Measurements from ENCODE around the gene SAMD8. TPM values are rescaled to one million over a fixed set of nuclear protein-coding genes. Genes with fewer than 3 reads are reported as not detected.
A peak's percentile ranks its signal among the peaks of the same experiment; 100 is the strongest.
"Not testable (repeated sequence)": the region's sequence is repeated elsewhere in the genome, so short reads cannot be mapped to it uniquely, and the experiment has no call there.

The SAMD8 gene
- total RNA-seq, 1 donor from 2014 or later: 17.7 TPM

- H3K4me1 ChIP-seq (ENCODE audit: control insufficient read depth in 3 of 3, insufficient read depth in 3 of 3, low read length in 3 of 3): peaks cover 5 to 12% (median 8%) of the 10 kb centered on the region in 3 donors
- H3K27ac ChIP-seq (ENCODE audit: low read depth, low read length); H3K9ac ChIP-seq (ENCODE audit: low read depth in 1 of 3, low read length in 3 of 3); H3K9me3 ChIP-seq (ENCODE audit: control insufficient read depth in 3 of 3, low read length in 3 of 3); H3K27me3 ChIP-seq (ENCODE audit: control insufficient read depth in 3 of 3, insufficient read depth in 3 of 3, low read length in 3 of 3); H3K36me3 ChIP-seq (ENCODE audit: control insufficient read depth in 3 of 3, insufficient read depth in 3 of 3, low read length in 3 of 3); H3K4me3 ChIP-seq (ENCODE audit: low read length in 3 of 3): not testable (repeated sequence)
These were observed 88.5 kb downstream of the SAMD8 start for GRCh38 chr10:75199949-75200348.

GRCh38 chr10:75201793-75202307 lies 90.4 kb downstream of the SAMD8 start:
- H3K27ac ChIP-seq (ENCODE audit: low read depth, low read length): no peak overlapping the region
- H3K27me3 ChIP-seq (ENCODE audit: control insufficient read depth in 3 of 3, insufficient read depth in 3 of 3, low read length in 3 of 3): no peaks in the 10 kb centered on the region
- no peak overlapping the region for H3K9ac ChIP-seq (ENCODE audit: low read depth in 1 of 3, low read length in 3 of 3)
- H3K36me3 ChIP-seq (ENCODE audit: control insufficient read depth in 3 of 3, insufficient read depth in 3 of 3, low read length in 3 of 3): no peaks in the 10 kb centered on the region
- no peak overlapping the region for H3K4me3 ChIP-seq (ENCODE audit: low read length in 3 of 3)
- H3K9me3 ChIP-seq (ENCODE audit: control insufficient read depth in 3 of 3, low read length in 3 of 3): no peaks in the 10 kb centered on the region
- peaks cover 5 to 12% (median 8%) of the 10 kb centered on the region in 3 donors for H3K4me1 ChIP-seq (ENCODE audit: control insufficient read depth in 3 of 3, insufficient read depth in 3 of 3, low read length in 3 of 3)

- H3K36me3 ChIP-seq (ENCODE audit: control insufficient read depth in 3 of 3, insufficient read depth in 3 of 3, low read length in 3 of 3): no peaks in the 10 kb centered on the region
- H3K27ac ChIP-seq (ENCODE audit: low read depth, low read length): no peak overlapping the region
- H3K9me3 ChIP-seq (ENCODE audit: control insufficient read depth in 3 of 3, low read length in 3 of 3): no peaks in the 10 kb centered on the region
- no peak overlapping the region for H3K9ac ChIP-seq (ENCODE audit: low read depth in 1 of 3, low read length in 3 of 3)
- H3K4me3 ChIP-seq (ENCODE audit: low read length in 3 of 3): no peak overlapping the region
- H3K27me3 ChIP-seq (ENCODE audit: control insufficient read depth in 3 of 3, insufficient read depth in 3 of 3, low read length in 3 of 3): no peaks in the 10 kb centered on the region
- H3K4me1 ChIP-seq (ENCODE audit: control insufficient read depth in 3 of 3, insufficient read depth in 3 of 3, low read length in 3 of 3): peaks cover 5 to 12% (median 9%) of the 10 kb centered on the region in 3 donors
These were observed 91.0 kb downstream of the SAMD8 start for GRCh38 chr10:75202321-75203045.

- not testable (repeated sequence) for H3K4me3 ChIP-seq (ENCODE audit: low read length in 3 of 3); H3K9ac ChIP-seq (ENCODE audit: low read depth in 1 of 3, low read length in 3 of 3); H3K27me3 ChIP-seq (ENCODE audit: control insufficient read depth in 3 of 3, insufficient read depth in 3 of 3, low read length in 3 of 3); H3K36me3 ChIP-seq (ENCODE audit: control insufficient read depth in 3 of 3, insufficient read depth in 3 of 3, low read length in 3 of 3); H3K9me3 ChIP-seq (ENCODE audit: control insufficient read depth in 3 of 3, low read length in 3 of 3); H3K27ac ChIP-seq (ENCODE audit: low read depth, low read length)
- H3K4me1 ChIP-seq (ENCODE audit: control insufficient read depth in 3 of 3, insufficient read depth in 3 of 3, low read length in 3 of 3): peaks cover 10 to 16% (median 14%) of the 10 kb centered on the region in 3 donors
These were observed 91.7 kb downstream of the SAMD8 start for GRCh38 chr10:75203046-75203620.

GRCh38 chr10:75203724-75204123 lies 92.3 kb downstream of the SAMD8 start:
- H3K4me3 ChIP-seq (ENCODE audit: low read length in 3 of 3): no peak overlapping the region
- no peaks in the 10 kb centered on the region for H3K9me3 ChIP-seq (ENCODE audit: control insufficient read depth in 3 of 3, low read length in 3 of 3)
- no peak overlapping the region for H3K27ac ChIP-seq (ENCODE audit: low read depth, low read length)
- no peak overlapping the region for H3K9ac ChIP-seq (ENCODE audit: low read depth in 1 of 3, low read length in 3 of 3)
- H3K27me3 ChIP-seq (ENCODE audit: control insufficient read depth in 3 of 3, insufficient read depth in 3 of 3, low read length in 3 of 3): no peaks in the 10 kb centered on the region
- no peaks in the 10 kb centered on the region for H3K36me3 ChIP-seq (ENCODE audit: control insufficient read depth in 3 of 3, insufficient read depth in 3 of 3, low read length in 3 of 3)
- H3K4me1 ChIP-seq (ENCODE audit: control insufficient read depth in 3 of 3, insufficient read depth in 3 of 3, low read length in 3 of 3): peaks cover 13 to 19% (median 18%) of the 10 kb centered on the region in 3 donors

- Histone ChIP-seq H3K4me1 (ENCODE audit: control insufficient read depth in 3 of 3, insufficient read depth in 3 of 3, low read length in 3 of 3) (peaks cover 16 to 28% (median 22%) of the 10 kb centered on the region in 3 donors), H3K9me3 (ENCODE audit: control insufficient read depth in 3 of 3, low read length in 3 of 3) (no peaks in the 10 kb centered on the region), H3K36me3 (ENCODE audit: control insufficient read depth in 3 of 3, insufficient read depth in 3 of 3, low read length in 3 of 3) (no peaks in the 10 kb centered on the region), H3K27me3 (ENCODE audit: control insufficient read depth in 3 of 3, insufficient read depth in 3 of 3, low read length in 3 of 3) (no peaks in the 10 kb centered on the region), H3K9ac (ENCODE audit: low read depth in 1 of 3, low read length in 3 of 3) (no peak overlapping the region), H3K27ac (ENCODE audit: low read depth, low read length) (no peak overlapping the region), H3K4me3 (ENCODE audit: low read length in 3 of 3) (no peak overlapping the region)
These were observed 94.5 kb downstream of the SAMD8 start for GRCh38 chr10:75205908-75206307.

GRCh38 chr10:75206638-75207037 lies 95.2 kb downstream of the SAMD8 start:
- not testable (repeated sequence) for H3K4me3 ChIP-seq (ENCODE audit: low read length in 3 of 3); H3K36me3 ChIP-seq (ENCODE audit: control insufficient read depth in 3 of 3, insufficient read depth in 3 of 3, low read length in 3 of 3); H3K27me3 ChIP-seq (ENCODE audit: control insufficient read depth in 3 of 3, insufficient read depth in 3 of 3, low read length in 3 of 3); H3K27ac ChIP-seq (ENCODE audit: low read depth, low read length); H3K9me3 ChIP-seq (ENCODE audit: control insufficient read depth in 3 of 3, low read length in 3 of 3); H3K9ac ChIP-seq (ENCODE audit: low read depth in 1 of 3, low read length in 3 of 3)
- H3K4me1 ChIP-seq (ENCODE audit: control insufficient read depth in 3 of 3, insufficient read depth in 3 of 3, low read length in 3 of 3): peaks cover 20 to 35% (median 23%) of the 10 kb centered on the region in 3 donors

- H3K4me1 ChIP-seq (ENCODE audit: control insufficient read depth in 3 of 3, insufficient read depth in 3 of 3, low read length in 3 of 3): peaks cover 26 to 42% (median 29%) of the 10 kb centered on the region in 3 donors
- no peaks in the 10 kb centered on the region for H3K27me3 ChIP-seq (ENCODE audit: control insufficient read depth in 3 of 3, insufficient read depth in 3 of 3, low read length in 3 of 3)
- no peaks in the 10 kb centered on the region for H3K9me3 ChIP-seq (ENCODE audit: control insufficient read depth in 3 of 3, low read length in 3 of 3)
- no peak overlapping the region for H3K4me3 ChIP-seq (ENCODE audit: low read length in 3 of 3)
- H3K9ac ChIP-seq (ENCODE audit: low read depth in 1 of 3, low read length in 3 of 3): no peak overlapping the region
- no peak overlapping the region for H3K27ac ChIP-seq (ENCODE audit: low read depth, low read length)
- H3K36me3 ChIP-seq (ENCODE audit: control insufficient read depth in 3 of 3, insufficient read depth in 3 of 3, low read length in 3 of 3): peaks cover 1 to 4% (median 3%) of the 10 kb centered on the region in 3 donors
These were observed 95.8 kb downstream of the SAMD8 start for GRCh38 chr10:75207079-75207856.

- Histone ChIP-seq H3K27ac (ENCODE audit: low read depth, low read length) (peak overlapping the region; percentile 32), H3K36me3 (ENCODE audit: control insufficient read depth in 3 of 3, insufficient read depth in 3 of 3, low read length in 3 of 3) (peaks cover 4 to 6% (median 6%) of the 10 kb centered on the region in 3 donors), H3K9ac (ENCODE audit: low read depth in 1 of 3, low read length in 3 of 3) (peak overlapping the region in 1 of 3 donors; percentile 41), H3K27me3 (ENCODE audit: control insufficient read depth in 3 of 3, insufficient read depth in 3 of 3, low read length in 3 of 3) (no peaks in the 10 kb centered on the region), H3K4me1 (ENCODE audit: control insufficient read depth in 3 of 3, insufficient read depth in 3 of 3, low read length in 3 of 3) (peaks cover 26 to 41% (median 31%) of the 10 kb centered on the region in 3 donors), H3K9me3 (ENCODE audit: control insufficient read depth in 3 of 3, low read length in 3 of 3) (no peaks in the 10 kb centered on the region), H3K4me3 (ENCODE audit: low read length in 3 of 3) (no peak overlapping the region)
These were observed 96.3 kb downstream of the SAMD8 start for GRCh38 chr10:75207857-75208144.

- Histone ChIP-seq H3K9ac (ENCODE audit: low read depth in 1 of 3, low read length in 3 of 3) (peak overlapping the region in 1 of 3 donors; percentile 41), H3K9me3 (ENCODE audit: control insufficient read depth in 3 of 3, low read length in 3 of 3) (no peaks in the 10 kb centered on the region), H3K4me3 (ENCODE audit: low read length in 3 of 3) (no peak overlapping the region), H3K27me3 (ENCODE audit: control insufficient read depth in 3 of 3, insufficient read depth in 3 of 3, low read length in 3 of 3) (no peaks in the 10 kb centered on the region), H3K36me3 (ENCODE audit: control insufficient read depth in 3 of 3, insufficient read depth in 3 of 3, low read length in 3 of 3) (peaks cover 5 to 10% (median 8%) of the 10 kb centered on the region in 3 donors), H3K4me1 (ENCODE audit: control insufficient read depth in 3 of 3, insufficient read depth in 3 of 3, low read length in 3 of 3) (peaks cover 23 to 37% (median 27%) of the 10 kb centered on the region in 3 donors), H3K27ac (ENCODE audit: low read depth, low read length) (peak overlapping the region; percentile 32)
These were observed 96.7 kb downstream of the SAMD8 start for GRCh38 chr10:75208181-75208580.
